Measurements from ENCODE around the gene MFSD2B. TPM values are rescaled to one million over a fixed set of nuclear protein-coding genes. Genes with fewer than 3 reads are reported as not detected.

The MFSD2B gene
- total and polyA plus RNA-seq, 10 of the 15 experiments (the other 5 are each of a cell fraction or from before 2014, with no cell fraction given): 0.07 to 0.51 (median 0.16) TPM; not detected in 4

DNA sequence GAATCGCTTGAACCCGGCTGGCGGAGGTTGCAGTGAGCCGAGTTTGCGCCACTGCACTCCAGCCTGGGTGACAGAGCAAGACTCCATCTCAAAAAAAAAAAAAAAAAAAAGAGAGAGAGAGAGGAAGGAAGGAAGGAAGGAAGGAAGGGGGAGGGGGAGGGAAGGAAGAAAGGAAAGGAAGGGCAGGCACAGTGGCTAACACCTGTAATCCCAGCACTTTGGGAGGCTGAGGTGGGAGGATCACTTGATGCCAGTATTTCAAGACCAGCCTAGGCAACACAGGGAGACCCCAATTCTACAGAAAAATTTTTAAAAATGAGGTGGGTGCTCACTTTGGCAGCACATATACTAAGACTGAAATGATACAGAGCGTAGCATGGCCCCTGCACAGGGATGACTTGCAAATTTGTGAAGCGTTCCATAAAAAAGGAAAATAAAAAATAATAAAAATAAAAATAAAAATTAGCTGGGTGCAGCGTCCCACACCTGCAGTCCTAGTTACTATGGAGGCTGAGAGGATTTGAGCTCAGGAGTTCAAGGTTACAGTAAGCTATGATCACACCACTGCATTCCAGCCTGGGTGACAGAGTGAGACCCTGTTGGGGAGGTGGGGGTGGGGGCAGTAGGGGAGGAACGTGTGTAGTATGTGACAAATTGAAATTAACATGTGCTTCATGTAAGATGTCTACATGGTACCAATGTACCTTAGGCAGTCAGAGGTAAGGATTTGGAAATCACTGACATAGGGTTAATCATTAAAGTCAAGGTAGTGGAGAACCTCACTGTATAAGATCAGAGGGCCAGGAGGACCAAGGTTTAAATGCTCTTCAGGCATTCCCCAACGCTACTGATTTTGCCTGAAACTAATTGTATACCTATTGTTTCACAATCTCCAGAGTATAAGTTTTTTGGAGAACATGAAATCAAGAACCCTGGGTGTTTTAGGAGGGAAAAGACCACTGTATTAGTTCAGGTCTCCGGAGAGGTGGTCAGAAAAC, 35.9 kb downstream of the MFSD2B start (continued):
- TF ChIP-seq, protein P1, sequence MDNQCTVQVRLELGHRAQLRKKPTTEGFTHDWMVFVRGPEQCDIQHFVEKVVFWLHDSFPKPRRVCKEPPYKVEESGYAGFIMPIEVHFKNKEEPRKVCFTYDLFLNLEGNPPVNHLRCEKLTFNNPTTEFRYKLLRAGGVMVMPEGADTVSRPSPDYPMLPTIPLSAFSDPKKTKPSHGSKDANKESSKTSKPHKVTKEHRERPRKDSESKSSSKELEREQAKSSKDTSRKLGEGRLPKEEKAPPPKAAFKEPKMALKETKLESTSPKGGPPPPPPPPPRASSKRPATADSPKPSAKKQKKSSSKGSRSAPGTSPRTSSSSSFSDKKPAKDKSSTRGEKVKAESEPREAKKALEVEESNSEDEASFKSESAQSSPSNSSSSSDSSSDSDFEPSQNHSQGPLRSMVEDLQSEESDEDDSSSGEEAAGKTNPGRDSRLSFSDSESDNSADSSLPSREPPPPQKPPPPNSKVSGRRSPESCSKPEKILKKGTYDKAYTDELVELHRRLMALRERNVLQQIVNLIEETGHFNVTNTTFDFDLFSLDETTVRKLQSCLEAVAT (IDR thresholded peaks at IDR 0.05): no peak
- TF ChIP-seq, protein P2, sequence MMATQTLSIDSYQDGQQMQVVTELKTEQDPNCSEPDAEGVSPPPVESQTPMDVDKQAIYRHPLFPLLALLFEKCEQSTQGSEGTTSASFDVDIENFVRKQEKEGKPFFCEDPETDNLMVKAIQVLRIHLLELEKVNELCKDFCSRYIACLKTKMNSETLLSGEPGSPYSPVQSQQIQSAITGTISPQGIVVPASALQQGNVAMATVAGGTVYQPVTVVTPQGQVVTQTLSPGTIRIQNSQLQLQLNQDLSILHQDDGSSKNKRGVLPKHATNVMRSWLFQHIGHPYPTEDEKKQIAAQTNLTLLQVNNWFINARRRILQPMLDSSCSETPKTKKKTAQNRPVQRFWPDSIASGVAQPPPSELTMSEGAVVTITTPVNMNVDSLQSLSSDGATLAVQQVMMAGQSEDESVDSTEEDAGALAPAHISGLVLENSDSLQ (IDR thresholded peaks at IDR 0.05): no peak
- TF ChIP-seq SP1 (IDR thresholded peaks at IDR 0.05; ENCODE audit: low read depth, low read length): no peak
- no peak for TF ChIP-seq RAD21 (IDR thresholded peaks at IDR 0.05; ENCODE audit: insufficient read depth, low read depth, low read length)
- no peak for TF ChIP-seq TCF3 (IDR thresholded peaks at IDR 0.05; ENCODE audit: borderline replicate concordance, insufficient read depth, low read depth, low read length)
- TF ChIP-seq, protein P3, sequence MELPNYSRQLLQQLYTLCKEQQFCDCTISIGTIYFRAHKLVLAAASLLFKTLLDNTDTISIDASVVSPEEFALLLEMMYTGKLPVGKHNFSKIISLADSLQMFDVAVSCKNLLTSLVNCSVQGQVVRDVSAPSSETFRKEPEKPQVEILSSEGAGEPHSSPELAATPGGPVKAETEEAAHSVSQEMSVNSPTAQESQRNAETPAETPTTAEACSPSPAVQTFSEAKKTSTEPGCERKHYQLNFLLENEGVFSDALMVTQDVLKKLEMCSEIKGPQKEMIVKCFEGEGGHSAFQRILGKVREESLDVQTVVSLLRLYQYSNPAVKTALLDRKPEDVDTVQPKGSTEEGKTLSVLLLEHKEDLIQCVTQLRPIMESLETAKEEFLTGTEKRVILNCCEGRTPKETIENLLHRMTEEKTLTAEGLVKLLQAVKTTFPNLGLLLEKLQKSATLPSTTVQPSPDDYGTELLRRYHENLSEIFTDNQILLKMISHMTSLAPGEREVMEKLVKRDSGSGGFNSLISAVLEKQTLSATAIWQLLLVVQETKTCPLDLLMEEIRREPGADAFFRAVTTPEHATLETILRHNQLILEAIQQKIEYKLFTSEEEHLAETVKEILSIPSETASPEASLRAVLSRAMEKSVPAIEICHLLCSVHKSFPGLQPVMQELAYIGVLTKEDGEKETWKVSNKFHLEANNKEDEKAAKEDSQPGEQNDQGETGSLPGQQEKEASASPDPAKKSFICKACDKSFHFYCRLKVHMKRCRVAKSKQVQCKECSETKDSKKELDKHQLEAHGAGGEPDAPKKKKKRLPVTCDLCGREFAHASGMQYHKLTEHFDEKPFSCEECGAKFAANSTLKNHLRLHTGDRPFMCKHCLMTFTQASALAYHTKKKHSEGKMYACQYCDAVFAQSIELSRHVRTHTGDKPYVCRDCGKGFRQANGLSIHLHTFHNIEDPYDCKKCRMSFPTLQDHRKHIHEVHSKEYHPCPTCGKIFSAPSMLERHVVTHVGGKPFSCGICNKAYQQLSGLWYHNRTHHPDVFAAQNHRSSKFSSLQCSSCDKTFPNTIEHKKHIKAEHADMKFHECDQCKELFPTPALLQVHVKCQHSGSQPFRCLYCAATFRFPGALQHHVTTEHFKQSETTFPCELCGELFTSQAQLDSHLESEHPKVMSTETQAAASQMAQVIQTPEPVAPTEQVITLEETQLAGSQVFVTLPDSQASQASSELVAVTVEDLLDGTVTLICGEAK (IDR thresholded peaks at IDR 0.05; ENCODE audit: borderline replicate concordance): no peak
- no peak for TF ChIP-seq RFX5 (IDR thresholded peaks at IDR 0.05; ENCODE audit: low read depth, low read length)
